NCI-H446 treated with DMSO at 0.1 percent for 48 hours (cell line): ENCODE results near the gene FLYWCH1.
A peak's percentile ranks its signal among the peaks of the same experiment; 100 is the strongest.
"Not testable (repeated sequence)": the region's sequence is repeated elsewhere in the genome, so short reads cannot be mapped to it uniquely, and the experiment has no call there.

Experiments
- DNase-seq: peaks from one replicate; lab custom pipeline; 2025; lab: John Stamatoyannopoulos, UW

The FLYWCH1 gene

GRCh38 chr16:2925951-2926649 lies 14.4 kb downstream of the FLYWCH1 start:
- DNase-seq = no peak

- DNase-seq = no peak
Observed at GRCh38 chr16:2926650-2926999, 14.9 kb downstream of the FLYWCH1 start.

- peak; percentile 63 for DNase-seq
Observed at GRCh38 chr16:2927010-2927646, 15.4 kb downstream of the FLYWCH1 start.

GRCh38 chr16:2928151-2928550 lies 16.4 kb downstream of the FLYWCH1 start:
- not testable (repeated sequence) for DNase-seq

- no peak for DNase-seq
Observed at GRCh38 chr16:2928796-2929195, 17.1 kb downstream of the FLYWCH1 start.

GRCh38 chr16:2929693-2930092 lies 18.0 kb downstream of the FLYWCH1 start:
- DNase-seq = no peak

- DNase-seq = no peak
Observed at GRCh38 chr16:2930236-2930635, 18.5 kb downstream of the FLYWCH1 start.

GRCh38 chr16:2931231-2931914 lies 19.6 kb downstream of the FLYWCH1 start:
- not testable (repeated sequence) for DNase-seq

- no peak for DNase-seq
Observed at GRCh38 chr16:2933136-2933535, 21.4 kb downstream of the FLYWCH1 start.

- DNase-seq = no peak
Observed at GRCh38 chr16:2933701-2934100, 22.0 kb downstream of the FLYWCH1 start.

GRCh38 chr16:2934450-2934849 lies 22.7 kb downstream of the FLYWCH1 start:
- DNase-seq = no peak

- no peak for DNase-seq
Observed at GRCh38 chr16:2936436-2937011, 24.8 kb downstream of the FLYWCH1 start.

GRCh38 chr16:2937170-2937569 lies 25.4 kb downstream of the FLYWCH1 start:
- no peak for DNase-seq

GRCh38 chr16:2938206-2938605 lies 26.5 kb downstream of the FLYWCH1 start:
- DNase-seq = no peak

GRCh38 chr16:2939968-2940367 lies 28.2 kb downstream of the FLYWCH1 start:
- no peak for DNase-seq

GRCh38 chr16:2942045-2942444 lies 30.3 kb downstream of the FLYWCH1 start:
- no peak for DNase-seq

- not testable (repeated sequence) for DNase-seq
Observed at GRCh38 chr16:2943716-2944115, 32.0 kb downstream of the FLYWCH1 start.

GRCh38 chr16:2946649-2947048 lies 34.9 kb downstream of the FLYWCH1 start:
- no peak for DNase-seq

GRCh38 chr16:2948807-2949704 lies 37.3 kb downstream of the FLYWCH1 start:
- DNase-seq = no peak

- DNase-seq = no peak
Observed at GRCh38 chr16:2949705-2950352, 38.1 kb downstream of the FLYWCH1 start.

- no peak for DNase-seq
Observed at GRCh38 chr16:2950353-2950724, 38.6 kb downstream of the FLYWCH1 start.
